Stomach smooth muscle (tissue), 2 donors: ENCODE data around the gene DNPH1.

Experiments
- H3K27ac ChIP-seq: one replicate; pipeline ENCODE4 v1.7.0; 2013; ENCODE audit warnings: mild to moderate bottlenecking, low read length, inconsistent platforms
- H3K27me3 ChIP-seq, 2 donors: one replicate each; pipeline ENCODE4 v1.7.0; 2013; ENCODE audit warnings: low read length in 2 of 2; ENCODE audit not compliant: insufficient read depth in 2 of 2, control insufficient read depth in 1 of 2
- H3K36me3 ChIP-seq, 2 donors: one replicate each; pipeline ENCODE4 v1.7.0; 2013; ENCODE audit warnings: low read length in 2 of 2; ENCODE audit not compliant: control insufficient read depth in 2 of 2, insufficient read depth in 2 of 2
- H3K4me1 ChIP-seq: one replicate; pipeline ENCODE4 v1.7.0; 2013; ENCODE audit warnings: low read length; ENCODE audit not compliant: control insufficient read depth, insufficient read depth
- H3K4me3 ChIP-seq, 2 donors: one replicate each; pipeline ENCODE4 v1.7.0; 2013; ENCODE audit warnings: low read length in 2 of 2
- H3K9ac ChIP-seq, 2 donors: one replicate each; pipeline ENCODE4 v1.7.0; 2013; ENCODE audit warnings: low read length in 2 of 2, mild to moderate bottlenecking in 1 of 2
- H3K9me3 ChIP-seq, 2 donors: one replicate each; pipeline ENCODE4 v1.7.0; 2013; ENCODE audit warnings: low read length in 2 of 2; ENCODE audit not compliant: control insufficient read depth in 2 of 2
- donor health status: healthy.
- donor health status: Pancreatic carcinoma.

Gene DNPH1

DNA sequence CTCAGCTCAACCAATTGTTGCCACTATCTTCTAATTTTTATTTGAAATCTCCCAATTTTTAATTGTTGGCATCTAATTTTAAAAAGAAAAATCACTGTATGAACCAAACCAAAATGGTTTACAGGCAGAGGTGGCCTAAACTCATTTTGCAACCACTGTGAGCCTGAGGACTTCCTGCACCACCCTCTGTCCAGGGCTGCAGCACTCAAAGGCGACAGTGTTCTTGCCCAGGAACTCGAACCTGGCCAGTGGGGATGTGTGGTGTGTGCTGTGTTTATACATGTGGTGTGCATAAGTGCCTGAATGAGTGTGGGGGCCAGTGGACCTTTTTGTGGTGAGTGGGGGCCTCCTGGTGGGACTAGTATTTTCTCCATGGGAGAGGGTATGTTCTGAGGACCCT is 44.4 kb upstream of the DNPH1 start:
- peaks cover 15 to 18% of the 10 kb centered on the region in 2 donors for H3K27me3 ChIP-seq
- H3K27ac ChIP-seq = no peak overlapping the region
- peaks cover 26% of the 10 kb centered on the region for H3K4me1 ChIP-seq

GRCh38 chr6:43271944-43272343 is 42.7 kb upstream of the DNPH1 start:
- H3K9me3 ChIP-seq = no peaks in the 10 kb centered on the region
- no peak overlapping the region for H3K27ac ChIP-seq
- no peak overlapping the region for H3K9ac ChIP-seq
- H3K4me3 ChIP-seq = no peak overlapping the region
- peaks cover 38% of the 10 kb centered on the region for H3K4me1 ChIP-seq
- H3K36me3 ChIP-seq = no peaks in the 10 kb centered on the region
- H3K27me3 ChIP-seq = peaks cover 15 to 18% of the 10 kb centered on the region in 2 donors

More for the DNA sequence above, 44.4 kb upstream of the DNPH1 start:
- no peak overlapping the region for H3K4me3 ChIP-seq
- H3K9me3 ChIP-seq = no peaks in the 10 kb centered on the region
- no peak overlapping the region for H3K9ac ChIP-seq
- no peaks in the 10 kb centered on the region for H3K36me3 ChIP-seq

- H3K9ac ChIP-seq = no peak overlapping the region
- no peak overlapping the region for H3K4me3 ChIP-seq
- peaks cover 36% of the 10 kb centered on the region for H3K4me1 ChIP-seq
- peaks cover 15 to 18% of the 10 kb centered on the region in 2 donors for H3K27me3 ChIP-seq
- no peaks in the 10 kb centered on the region for H3K36me3 ChIP-seq
- H3K9me3 ChIP-seq = no peaks in the 10 kb centered on the region
- no peak overlapping the region for H3K27ac ChIP-seq
Observed at GRCh38 chr6:43271103-43271815, 42.0 kb upstream of the DNPH1 start.

- Histone ChIP-seq H3K27ac (no peak overlapping the region), H3K4me3 (peak overlapping the region; percentile 52 to 69), H3K9ac (no peak overlapping the region)
Observed at GRCh38 chr6:43269273-43270007, 40.2 kb upstream of the DNPH1 start.

DNA sequence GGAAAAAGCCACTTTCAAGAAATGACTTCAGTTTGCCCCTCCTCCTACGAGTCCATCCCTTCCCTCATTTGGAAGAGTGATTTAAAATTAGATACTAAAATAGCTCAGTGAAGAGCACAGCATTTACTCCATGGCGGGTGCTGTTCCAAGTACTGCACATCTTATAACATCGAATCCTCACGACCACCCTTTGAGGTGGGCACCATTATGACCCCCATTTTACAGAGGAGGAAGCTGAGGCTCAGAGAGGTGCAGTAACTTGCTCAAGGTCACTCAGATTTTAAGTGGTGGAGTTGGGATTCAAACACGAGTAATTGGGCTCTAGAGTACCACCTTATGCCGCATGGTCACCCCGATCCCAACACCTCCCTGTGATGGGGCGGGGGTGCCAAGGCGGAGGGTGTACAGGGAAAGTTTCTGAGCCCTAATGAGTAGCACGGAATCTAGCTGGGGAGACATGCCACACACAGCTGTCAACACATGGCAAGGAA is 39.5 kb upstream of the DNPH1 start:
- Histone ChIP-seq H3K4me3 (peak overlapping the region; percentile 52 to 69), H3K36me3 (no peaks in the 10 kb centered on the region), H3K27me3 (peaks cover under 1 to 7% of the 10 kb centered on the region in 2 donors), H3K27ac (no peak overlapping the region), H3K9ac (no peak overlapping the region), H3K4me1 (peaks cover 26% of the 10 kb centered on the region), H3K9me3 (no peaks in the 10 kb centered on the region)

More at GRCh38 chr6:43269273-43270007, 40.2 kb upstream of the DNPH1 start:
- Histone ChIP-seq H3K36me3 (no peaks in the 10 kb centered on the region), H3K9me3 (no peaks in the 10 kb centered on the region), H3K4me1 (peaks cover 26% of the 10 kb centered on the region), H3K27me3 (peaks cover 5 to 11% of the 10 kb centered on the region in 2 donors)

GRCh38 chr6:43268355-43268700 is 39.0 kb upstream of the DNPH1 start:
- Histone ChIP-seq H3K9ac (peak overlapping the region in 1 of 2 donors; percentile 10), H3K27ac (peak overlapping the region; percentile 18)

GRCh38 chr6:43267619-43268354 is 38.5 kb upstream of the DNPH1 start:
- Histone ChIP-seq H3K27me3 (no peaks in the 10 kb centered on the region), H3K4me3 (no peak overlapping the region), H3K4me1 (peaks cover 26% of the 10 kb centered on the region), H3K36me3 (no peaks in the 10 kb centered on the region), H3K9ac (peak overlapping the region in 1 of 2 donors; percentile 10), H3K27ac (peak overlapping the region; percentile 18), H3K9me3 (no peaks in the 10 kb centered on the region)

More at GRCh38 chr6:43268355-43268700, 39.0 kb upstream of the DNPH1 start:
- peaks cover 0 to 3% of the 10 kb centered on the region in 2 donors for H3K27me3 ChIP-seq
- H3K9me3 ChIP-seq = no peaks in the 10 kb centered on the region
- H3K36me3 ChIP-seq = no peaks in the 10 kb centered on the region
- H3K4me3 ChIP-seq = no peak overlapping the region
- peaks cover 26% of the 10 kb centered on the region for H3K4me1 ChIP-seq

DNA sequence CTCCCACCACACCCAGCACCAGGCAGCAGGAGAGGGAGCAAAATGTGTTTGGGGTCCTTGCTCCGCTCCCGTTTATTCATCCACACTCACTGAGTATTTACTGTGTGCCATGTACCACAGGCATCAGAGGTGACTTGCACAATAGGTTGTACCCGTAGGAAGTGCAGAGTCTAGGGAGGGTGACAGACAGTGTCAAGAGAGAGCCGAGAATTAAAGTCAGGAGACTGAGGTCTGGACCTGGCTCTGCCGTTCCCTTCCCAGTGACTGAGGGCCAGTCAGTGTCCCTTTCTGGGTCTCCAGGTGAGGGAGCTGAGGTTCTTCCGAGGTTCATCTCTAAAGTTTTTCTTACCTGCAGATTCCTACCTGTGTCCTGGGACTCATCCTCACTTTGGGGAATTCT is 36.3 kb upstream of the DNPH1 start:
- Histone ChIP-seq H3K4me1 (peaks cover 26% of the 10 kb centered on the region), H3K27me3 (no peaks in the 10 kb centered on the region), H3K4me3 (no peak overlapping the region), H3K27ac (no peak overlapping the region), H3K36me3 (no peaks in the 10 kb centered on the region), H3K9me3 (no peaks in the 10 kb centered on the region), H3K9ac (no peak overlapping the region)

DNA sequence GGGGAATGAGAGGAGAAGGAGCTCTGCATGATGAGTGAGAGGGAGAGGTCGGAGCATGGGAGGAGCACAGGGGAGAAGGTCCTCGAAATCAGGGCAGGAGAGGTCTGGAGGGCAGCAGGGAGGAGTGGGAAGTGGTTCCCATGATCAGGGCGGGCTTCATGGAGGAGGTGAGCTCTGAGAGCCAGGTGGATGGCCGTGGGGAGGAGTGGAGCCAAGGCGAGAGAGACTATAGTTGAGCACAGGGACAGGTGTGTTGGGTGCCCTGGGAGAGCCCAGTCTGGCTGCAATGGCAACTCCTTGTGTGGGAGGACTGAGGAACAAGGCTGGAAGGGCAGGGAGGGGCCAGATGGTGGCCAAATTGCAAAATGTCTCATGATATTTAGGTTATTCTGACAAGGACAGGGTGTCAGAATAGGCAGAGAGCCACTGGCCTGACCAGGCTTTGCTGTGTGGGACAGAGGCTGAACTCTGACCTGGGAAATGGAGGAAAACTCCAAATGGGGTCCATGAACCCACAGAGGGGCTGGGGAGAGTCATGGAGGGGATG is 35.4 kb upstream of the DNPH1 start:
- Histone ChIP-seq H3K9me3 (no peaks in the 10 kb centered on the region), H3K27me3 (no peaks in the 10 kb centered on the region), H3K27ac (no peak overlapping the region), H3K36me3 (no peaks in the 10 kb centered on the region), H3K9ac (no peak overlapping the region), H3K4me1 (peaks cover 21% of the 10 kb centered on the region), H3K4me3 (no peak overlapping the region)
